GM23338 (cell line): ENCODE results near the gene WDR47.

Experiments
- CTCF ChIP-seq, 2 experiments: fragments of 200-600 bp in 1 of 2; sonication (generic) in 1 of 2; conservative IDR thresholded peaks; 2 replicates each; pipeline versions ENCODE4 v1.5.1 to v1.6.1; 2016 to 2017; ENCODE audit warnings: antibody characterized with exemption in 2 of 2, low read depth in 2 of 2, mild to moderate bottlenecking in 2 of 2, moderate library complexity in 1 of 2
- EZH2 ChIP-seq: fragments of 200-600 bp; sonication (generic); IDR thresholded peaks from one replicate; pipeline ENCODE4 v1.8.0; 2017; ENCODE audit warnings: antibody characterized with exemption, mild to moderate bottlenecking, low read depth; ENCODE audit not compliant: unreplicated experiment
- EZH2phosphoT487 ChIP-seq: fragments of 200-600 bp; sonication (generic); IDR thresholded peaks from one replicate; pipeline ENCODE4 v1.8.1; 2018; ENCODE audit warnings: antibody characterized with exemption; ENCODE audit not compliant: unreplicated experiment
- JUNB ChIP-seq: IDR thresholded peaks from one replicate; pipeline ENCODE4 v1.6.1; 2016; ENCODE audit warnings: antibody characterized with exemption; ENCODE audit not compliant: unreplicated experiment
- NANOG ChIP-seq: IDR thresholded peaks from 2 replicates; pipeline ENCODE4 v1.6.1; 2016; ENCODE audit warnings: antibody characterized with exemption, borderline replicate concordance
- REST ChIP-seq: IDR thresholded peaks from one replicate; pipeline ENCODE4 v1.6.1; 2018; ENCODE audit warnings: antibody characterized with exemption; ENCODE audit not compliant: unreplicated experiment

- TF ChIP-seq CTCF (conservative IDR thresholded peaks at IDR 0.05; ENCODE audit: low read depth in 2 of 2), result no peak
- no peak for TF ChIP-seq EZH2phosphoT487
- no peak for TF ChIP-seq REST
- no peak for TF ChIP-seq EZH2
- TF ChIP-seq NANOG, result no peak
- no peak for TF ChIP-seq JUNB
Measured at GRCh38 chr1:108949044-108949443, 92.9 kb downstream of the WDR47 start.
